ENCODE measurements around the gene CA12.

DNA sequence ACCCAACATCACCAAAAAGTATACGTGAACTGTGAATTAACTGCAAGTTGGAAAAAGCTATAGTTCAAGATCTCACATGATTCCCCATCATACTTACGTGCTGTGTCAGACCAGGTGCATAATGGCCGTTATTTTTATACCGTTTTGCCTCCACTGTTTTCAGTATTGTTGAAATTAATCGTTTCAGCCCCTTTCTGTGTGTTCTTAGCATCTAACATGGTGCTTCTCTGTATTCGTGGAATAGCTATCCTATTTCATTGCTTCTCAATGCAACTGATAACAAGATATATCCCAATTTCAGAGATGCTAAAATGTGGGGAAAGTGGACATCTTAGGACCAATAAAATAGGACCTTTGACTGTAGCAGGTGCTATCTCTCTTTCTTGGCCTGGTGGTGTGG, 13.7 kb downstream of the CA12 start:
- TF ChIP-seq, protein P1, sequence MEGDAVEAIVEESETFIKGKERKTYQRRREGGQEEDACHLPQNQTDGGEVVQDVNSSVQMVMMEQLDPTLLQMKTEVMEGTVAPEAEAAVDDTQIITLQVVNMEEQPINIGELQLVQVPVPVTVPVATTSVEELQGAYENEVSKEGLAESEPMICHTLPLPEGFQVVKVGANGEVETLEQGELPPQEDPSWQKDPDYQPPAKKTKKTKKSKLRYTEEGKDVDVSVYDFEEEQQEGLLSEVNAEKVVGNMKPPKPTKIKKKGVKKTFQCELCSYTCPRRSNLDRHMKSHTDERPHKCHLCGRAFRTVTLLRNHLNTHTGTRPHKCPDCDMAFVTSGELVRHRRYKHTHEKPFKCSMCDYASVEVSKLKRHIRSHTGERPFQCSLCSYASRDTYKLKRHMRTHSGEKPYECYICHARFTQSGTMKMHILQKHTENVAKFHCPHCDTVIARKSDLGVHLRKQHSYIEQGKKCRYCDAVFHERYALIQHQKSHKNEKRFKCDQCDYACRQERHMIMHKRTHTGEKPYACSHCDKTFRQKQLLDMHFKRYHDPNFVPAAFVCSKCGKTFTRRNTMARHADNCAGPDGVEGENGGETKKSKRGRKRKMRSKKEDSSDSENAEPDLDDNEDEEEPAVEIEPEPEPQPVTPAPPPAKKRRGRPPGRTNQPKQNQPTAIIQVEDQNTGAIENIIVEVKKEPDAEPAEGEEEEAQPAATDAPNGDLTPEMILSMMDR (IDR thresholded peaks at IDR 0.05) = no peak
- TF ChIP-seq POLR2AphosphoS5 (IDR thresholded peaks at IDR 0.05) = no peak
- no peak for TF ChIP-seq POLR2A (IDR thresholded peaks at IDR 0.05)
- no peak for TF ChIP-seq EP300 (IDR thresholded peaks at IDR 0.05)

All from upper lobe of left lung (tissue), 4 donors.